Thyroid gland (tissue), 4 donors: ENCODE results near the gene ARMC9.

Experiments used
- POLR2A ChIP-seq, 2 donors: fragments of 450-650 bp; IDR thresholded peaks; one replicate each; pipeline ENCODE4 v1.6.1; 2017; ENCODE audit warnings: antibody characterized with exemption in 2 of 2, mild to moderate bottlenecking in 2 of 2, moderate library complexity in 1 of 2
- TF ChIP-seq, protein P1 (sequence below), 6 experiments: fragments of 200-600 bp in 3 of 6; fragments of 450-650 bp in 3 of 6; sonication (generic) in 3 of 6; IDR thresholded peaks; one replicate each; pipeline ENCODE4 v1.5.1; 2016 to 2019; ENCODE audit warnings: antibody characterized with exemption in 6 of 6, mild to moderate bottlenecking in 2 of 6, inconsistent platforms in 1 of 6, moderate library complexity in 1 of 6

DNA sequence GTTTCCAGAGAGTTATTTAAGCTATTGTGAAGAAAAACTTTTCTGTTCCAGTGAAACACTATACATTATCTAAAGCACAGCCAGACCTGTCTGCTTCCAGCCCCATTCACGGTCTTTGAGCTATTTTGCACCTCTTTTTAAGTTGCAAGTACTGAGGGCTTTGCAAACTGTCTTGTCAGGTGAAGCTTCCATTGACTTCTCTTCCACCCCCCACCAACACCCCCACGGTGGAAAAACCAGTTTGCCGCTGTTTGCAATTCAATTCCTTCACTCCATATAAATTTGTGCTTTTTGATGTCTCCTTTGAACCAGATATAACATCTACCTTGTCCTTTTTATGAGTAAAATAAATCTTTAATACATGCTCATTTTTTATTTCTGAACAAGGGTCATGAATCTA lies 212.8 kb downstream of the ARMC9 start:
- TF ChIP-seq, protein P1, sequence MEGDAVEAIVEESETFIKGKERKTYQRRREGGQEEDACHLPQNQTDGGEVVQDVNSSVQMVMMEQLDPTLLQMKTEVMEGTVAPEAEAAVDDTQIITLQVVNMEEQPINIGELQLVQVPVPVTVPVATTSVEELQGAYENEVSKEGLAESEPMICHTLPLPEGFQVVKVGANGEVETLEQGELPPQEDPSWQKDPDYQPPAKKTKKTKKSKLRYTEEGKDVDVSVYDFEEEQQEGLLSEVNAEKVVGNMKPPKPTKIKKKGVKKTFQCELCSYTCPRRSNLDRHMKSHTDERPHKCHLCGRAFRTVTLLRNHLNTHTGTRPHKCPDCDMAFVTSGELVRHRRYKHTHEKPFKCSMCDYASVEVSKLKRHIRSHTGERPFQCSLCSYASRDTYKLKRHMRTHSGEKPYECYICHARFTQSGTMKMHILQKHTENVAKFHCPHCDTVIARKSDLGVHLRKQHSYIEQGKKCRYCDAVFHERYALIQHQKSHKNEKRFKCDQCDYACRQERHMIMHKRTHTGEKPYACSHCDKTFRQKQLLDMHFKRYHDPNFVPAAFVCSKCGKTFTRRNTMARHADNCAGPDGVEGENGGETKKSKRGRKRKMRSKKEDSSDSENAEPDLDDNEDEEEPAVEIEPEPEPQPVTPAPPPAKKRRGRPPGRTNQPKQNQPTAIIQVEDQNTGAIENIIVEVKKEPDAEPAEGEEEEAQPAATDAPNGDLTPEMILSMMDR (IDR thresholded peaks at IDR 0.05), result no peak
- TF ChIP-seq POLR2A (IDR thresholded peaks at IDR 0.05), result no peak
